MCF 10A (cell line): ENCODE measurements around the gene DVL1. TPM values are rescaled to one million over a fixed set of nuclear protein-coding genes. Genes with fewer than 3 reads are reported as not detected.

Experiments
- BruUV-seq: library from RNA; stranded (reverse); fragments of 400-500 nt; replicated peaks from 2 replicates; lab custom pipeline; 2021; lab: Mats Ljungman, UMichigan
- CTCF ChIA-PET: fragments of 300-600 bp; sonication (Branson Sonifier 250); formaldehyde crosslinking; extraction: SDS; loops from one replicate; lab custom pipeline; 2021; ENCODE audit warnings: antibody characterized with exemption, inconsistent platforms; lab: Yijun Ruan, JAX
- POLR2A ChIA-PET: fragments of 300-600, 350-650 bp; sonication (Branson Sonifier 250); formaldehyde crosslinking; extraction: SDS; loops from one replicate; lab custom pipeline; 2020; ENCODE audit warnings: antibody characterized with exemption, inconsistent platforms; lab: Yijun Ruan, JAX
- DNase-seq: peaks from one replicate; pipeline ENCODE4 v3.0.0-alpha.2; 2018; ENCODE audit not compliant: unreplicated experiment
- H3K27ac Mint-ChIP-seq: one replicate; pipeline ENCODE4 v1.8.0; 2022; ENCODE audit warnings: mild to moderate bottlenecking, low read depth, mixed read lengths; ENCODE audit not compliant: unreplicated experiment
- H3K27me3 Mint-ChIP-seq: one replicate; pipeline ENCODE4 v1.8.0; 2022; ENCODE audit warnings: mixed read lengths; ENCODE audit not compliant: insufficient read depth, unreplicated experiment
- H3K36me3 Mint-ChIP-seq: one replicate; pipeline ENCODE4 v1.8.0; 2022; ENCODE audit warnings: mild to moderate bottlenecking, moderate library complexity, mixed read lengths; ENCODE audit not compliant: insufficient read depth, unreplicated experiment
- H3K4me1 Mint-ChIP-seq: one replicate; pipeline ENCODE4 v1.8.0; 2022; ENCODE audit warnings: mixed read lengths; ENCODE audit not compliant: insufficient read depth, unreplicated experiment
- H3K4me3 Mint-ChIP-seq: one replicate; pipeline ENCODE4 v1.8.0; 2022; ENCODE audit warnings: mild to moderate bottlenecking, moderate library complexity, mixed read lengths; ENCODE audit not compliant: unreplicated experiment
- H3K9me3 Mint-ChIP-seq: one replicate; pipeline ENCODE4 v1.8.0; 2022; ENCODE audit warnings: mixed read lengths; ENCODE audit not compliant: unreplicated experiment
- CTCF ChIP-seq: fragments of 200-600 bp; IDR thresholded peaks from one replicate; pipeline ENCODE4 v1.8.0; 2022; ENCODE audit warnings: antibody characterized with exemption, mild to moderate bottlenecking; ENCODE audit not compliant: unreplicated experiment
- intact Hi-C: fragments of 100-400 bp; cut with micrococcal nuclease; formaldehyde crosslinking; loops from 2 replicates; pipeline ENCODE4 v1.14.1; 2022
- total RNA-seq: library from RNA; stranded (reverse); gene quantifications from 2 replicates; pipeline ENCODE4 v1.2.3, GENCODE V29; 2022

The DVL1 gene
- total RNA-seq, 1 experiment from 2014 or later: 113 TPM

DNA sequence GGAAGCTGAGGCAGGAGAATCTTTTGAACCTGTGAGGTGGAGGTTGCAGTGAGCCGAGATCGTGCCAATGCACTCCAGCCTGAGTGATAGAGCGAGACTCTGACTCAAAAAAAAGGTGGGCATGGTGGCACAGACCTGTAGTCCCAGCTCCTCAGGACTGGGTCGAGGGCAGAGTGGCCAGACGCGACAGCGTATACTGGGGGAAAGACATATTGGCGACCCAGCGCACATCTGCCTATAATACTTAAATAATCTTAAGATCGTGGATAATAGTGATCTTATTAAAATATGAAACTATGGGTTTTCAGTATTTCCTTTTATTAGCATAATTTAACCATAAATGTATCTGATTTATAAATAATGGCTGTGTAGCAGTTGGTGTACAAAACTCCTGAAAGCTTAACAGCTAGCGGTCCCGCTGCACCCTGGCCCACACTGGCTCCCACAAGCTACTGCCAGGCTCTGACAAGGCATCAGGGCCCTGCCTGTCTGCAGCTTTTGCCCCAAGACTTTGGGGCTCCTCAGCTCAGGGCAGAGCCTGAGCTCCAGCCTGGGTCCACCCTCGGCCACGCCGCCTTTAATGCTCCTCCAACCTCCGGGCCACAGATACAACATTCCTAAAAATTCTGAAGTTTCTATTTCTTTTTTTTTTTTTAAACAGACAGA is 28.5 kb upstream of the DVL1 start:
- Mint-ChIP-seq H3K36me3 (peaks cover 17% of the 10 kb centered on the region), H3K9me3 (no peaks in the 10 kb centered on the region), H3K4me1 (peaks cover 9% of the 10 kb centered on the region), H3K4me3 (no peak overlapping the region), H3K27me3 (no peaks in the 10 kb centered on the region), H3K27ac (no peak overlapping the region)
- no peak for TF ChIP-seq CTCF
- intact Hi-C loops: loop anchor here (10.0 kb wide), 1 partner anchor 127 kb away; no protein-coding TSS in a partner anchor
- POLR2A ChIA-PET: interaction anchor here (1.4 to 1.8 kb wide), 2 partner anchors 22 to 127 kb away, joined by 3 to 5 read pairs; partner anchors contain the start of gene CCNL2
- DNase-seq: no peak
- CTCF ChIA-PET: interaction anchor here (0.6 to 1.5 kb wide), 5 partner anchors 9 to 418 kb away, joined by 3 to 5 read pairs (median 4); no protein-coding TSS in a partner anchor
- BruUV-seq: no TSS peak

- no peak for TF ChIP-seq CTCF
- Mint-ChIP-seq H3K9me3 (no peaks in the 10 kb centered on the region), H3K4me3 (peak overlapping the region; percentile 87), H3K27ac (peak overlapping the region; percentile 94), H3K36me3 (peaks cover 17% of the 10 kb centered on the region), H3K4me1 (peaks cover 9% of the 10 kb centered on the region), H3K27me3 (no peaks in the 10 kb centered on the region)
- CTCF ChIA-PET: interaction anchor here (0.8 to 1.5 kb wide), 3 partner anchors 22 to 128 kb away, joined by 3 to 5 read pairs (median 3); partner anchors contain the start of gene CCNL2
- no peak for DNase-seq
- no TSS peak for BruUV-seq
- intact Hi-C loops: loop anchor here (10.0 kb wide), 1 partner anchor 128 kb away; no protein-coding TSS in a partner anchor
- POLR2A ChIA-PET: interaction anchor here (1.4 to 2.5 kb wide), 5 partner anchors 14 to 128 kb away, joined by 3 to 47 read pairs (median 21); partner anchors contain the start of genes CCNL2, DVL1 and MRPL20
Observed at GRCh38 chr1:1376551-1377226, 27.5 kb upstream of the DVL1 start.

DNA sequence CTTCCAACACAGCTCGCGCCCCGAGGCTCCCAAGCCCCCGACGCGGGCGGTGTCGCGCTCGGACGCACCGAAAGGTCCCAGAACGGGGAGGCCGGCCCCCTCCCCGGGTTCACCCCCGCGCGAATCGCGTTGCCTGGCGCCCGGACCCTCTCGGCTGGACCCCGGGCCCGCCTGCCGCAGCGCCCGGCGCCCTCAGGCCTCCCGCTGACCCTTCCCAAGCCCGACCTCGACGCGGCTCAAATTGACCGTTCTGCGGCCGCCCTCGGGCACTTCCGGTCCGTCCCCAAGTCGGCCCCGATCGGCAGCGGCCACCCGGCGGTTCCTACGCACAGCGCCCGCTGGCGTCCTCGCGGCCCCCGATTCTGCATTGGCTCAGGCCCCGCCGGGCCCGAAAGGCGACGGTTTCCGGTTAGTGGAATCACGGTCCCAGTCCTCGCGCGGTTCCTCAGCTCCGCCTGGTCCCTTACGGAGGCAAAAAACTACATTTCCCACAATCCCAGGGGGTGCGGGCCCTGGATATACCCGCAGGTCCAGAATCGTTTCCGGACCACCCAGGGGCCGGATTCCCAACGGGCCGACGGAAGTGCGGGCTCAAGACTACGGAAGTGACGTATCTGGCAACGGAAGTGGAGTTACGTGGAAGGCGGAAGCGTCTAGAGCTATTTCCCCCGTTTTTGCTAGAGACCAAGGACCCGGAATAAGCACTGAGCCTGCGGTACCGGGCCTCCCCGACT is 25.9 kb upstream of the DVL1 start, which contains the start of gene AURKAIP1:
AURKAIP1 (minus strand) TSS at position 279 of the 734 bp plus-strand sequence. CDS start 451 bp downstream, outside the sequence.
- Mint-ChIP-seq H3K27me3 (no peaks in the 10 kb centered on the region), H3K9me3 (no peaks in the 10 kb centered on the region), H3K36me3 (peaks cover 25% of the 10 kb centered on the region), H3K4me3 (peak within 1 kb of the TSS; percentile 87), H3K4me1 (peaks cover 9% of the 10 kb centered on the region), H3K27ac (peak within 1 kb of the TSS; percentile 94)
- ChIA-PET POLR2A (interaction anchor here (0.5 to 2.7 kb wide), 29 partner anchors 9 to 240 kb away, joined by 3 to 62 read pairs (median 5); partner anchors contain the start of genes ATAD3A, CCNL2, DVL1 and MIB2), CTCF (interaction anchor here (0.6 to 1.3 kb wide), 7 partner anchors 10 to 351 kb away, joined by 3 to 7 read pairs (median 3); no protein-coding TSS in a partner anchor)
- DNase-seq: peak; percentile 99
- intact Hi-C loops: loop anchor here (2.0 to 10.0 kb wide), 2 partner anchors 24 to 130 kb away; partner anchors contain the start of gene CCNL2
- no peak for TF ChIP-seq CTCF
- no TSS peak for BruUV-seq
